Mesendoderm (in vitro differentiated cells): ENCODE data around the gene TNIK.

Source experiments
- DNase-seq: peaks from one replicate; pipeline ENCODE4 v3.0.0; 2013
- H2AK5ac ChIP-seq: 2 replicates; pipeline ENCODE4 v1.6.1; 2013; ENCODE audit warnings: low read length, inconsistent platforms
- H2BK120ac ChIP-seq: 2 replicates; pipeline ENCODE4 v1.6.1; 2013; ENCODE audit warnings: low read depth, mild to moderate bottlenecking, low read length, moderate library complexity, mixed read lengths
- H2BK15ac ChIP-seq: replicated peaks from 2 replicates; pipeline ENCODE4 v1.6.1; 2013; ENCODE audit warnings: low read depth, mild to moderate bottlenecking, moderate library complexity
- H2BK5ac ChIP-seq: 2 replicates; pipeline ENCODE4 v1.6.1; 2013; ENCODE audit warnings: low read length, inconsistent platforms
- H3K18ac ChIP-seq: 2 replicates; pipeline ENCODE4 v1.6.1; 2013; ENCODE audit warnings: mild to moderate bottlenecking, low read length, mixed read lengths
- H3K23ac ChIP-seq: one replicate; pipeline ENCODE4 v1.6.1; 2013; ENCODE audit warnings: low read length
- H3K27ac ChIP-seq: 2 replicates; pipeline ENCODE4 v1.5.1; 2013; ENCODE audit warnings: low read depth, mild to moderate bottlenecking, inconsistent platforms, low read length, moderate library complexity
- H3K27me3 ChIP-seq: 2 replicates; pipeline ENCODE4 v1.6.1; 2013; ENCODE audit warnings: low read length, control low read depth, mild to moderate bottlenecking, inconsistent platforms; ENCODE audit not compliant: insufficient read depth, poor library complexity
- H3K36me3 ChIP-seq: 2 replicates; pipeline ENCODE4 v1.6.1; 2013; ENCODE audit warnings: low read length, inconsistent platforms; ENCODE audit not compliant: control insufficient read depth, insufficient read depth
- H3K4ac ChIP-seq: one replicate; pipeline ENCODE4 v1.6.1; 2013; ENCODE audit warnings: low read depth, mild to moderate bottlenecking, low read length, moderate library complexity
- H3K4me1 ChIP-seq: 2 replicates; pipeline ENCODE4 v1.6.1; 2013; ENCODE audit warnings: low read depth, low read length, inconsistent platforms; ENCODE audit not compliant: control insufficient read depth
- H3K4me2 ChIP-seq: 2 replicates; pipeline ENCODE4 v1.6.1; 2013; ENCODE audit warnings: low read length
- H3K4me3 ChIP-seq: 2 replicates; pipeline ENCODE4 v1.5.1; 2013; ENCODE audit warnings: mild to moderate bottlenecking, low read length
- H3K56ac ChIP-seq: one replicate; pipeline ENCODE4 v1.6.1; 2013; ENCODE audit warnings: low read length
- H3K79me1 ChIP-seq: 2 replicates; pipeline ENCODE4 v1.6.1; 2013; ENCODE audit warnings: low read length, inconsistent platforms
- H3K79me2 ChIP-seq: 2 replicates; pipeline ENCODE4 v1.6.1; 2013; ENCODE audit warnings: mild to moderate bottlenecking, low read length; ENCODE audit not compliant: control insufficient read depth, insufficient read depth
- H3K9ac ChIP-seq: 2 replicates; pipeline ENCODE4 v1.6.1; 2013; ENCODE audit warnings: low read length, inconsistent platforms
- H4K5ac ChIP-seq: one replicate; pipeline ENCODE4 v1.6.1; 2013; ENCODE audit warnings: low read length
- H4K8ac ChIP-seq: one replicate; pipeline ENCODE4 v1.6.1; 2013; ENCODE audit warnings: low read depth, mild to moderate bottlenecking, control low read depth, low read length, moderate library complexity
- WGBS: extraction: QIAGEN DNeasy Blood & Tissue Kit; methylation state at CpG from one replicate; pipeline ENCODE4 v1.1.7; 2013; ENCODE audit warnings: low lambda C conversion rate, missing lambda C conversion rate; ENCODE audit not compliant: insufficient coverage; ENCODE audit errors: extremely low coverage; 5-methylcytosine and 5-hydroxymethylcytosine counted together

TNIK gene

DNA sequence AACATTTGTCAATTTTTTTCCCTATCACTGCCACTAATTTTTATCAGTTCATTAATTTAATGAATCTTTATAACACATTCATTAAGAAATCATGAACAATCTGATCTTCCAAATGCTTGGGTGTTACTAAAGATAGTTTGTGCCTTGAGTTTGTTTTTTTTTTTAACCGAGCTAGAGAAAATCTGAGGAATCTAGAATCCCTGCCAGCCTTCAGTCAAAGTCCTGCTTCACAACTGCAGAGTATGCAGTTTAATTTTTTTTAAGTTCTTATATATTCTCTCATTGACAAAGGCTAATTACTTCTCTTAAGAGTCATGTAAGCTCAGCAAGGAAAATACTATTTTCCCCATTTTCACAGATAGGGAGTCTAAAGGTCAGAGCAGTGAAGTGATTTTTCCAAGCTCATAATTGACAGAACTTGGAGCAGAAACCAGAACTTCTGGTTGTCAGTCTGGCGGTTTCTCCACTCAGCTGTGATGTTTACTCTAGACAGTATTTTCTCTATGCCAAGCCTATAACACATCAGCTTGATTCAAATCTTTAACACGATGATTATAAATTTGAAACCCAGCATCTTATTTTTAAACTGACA lies 55.7 kb downstream of the TNIK start:
- no CpG with 5 or more reads among the region's 3 CpGs for WGBS
- Histone ChIP-seq H3K9ac (no peak overlapping the region), H3K27ac (no peak overlapping the region), H3K23ac (no peak overlapping the region), H3K4me1 (peaks cover 2% of the 10 kb centered on the region), H2BK120ac (no peak overlapping the region), H3K56ac (no peak overlapping the region), H4K8ac (no peak overlapping the region), H3K79me2 (peaks cover 2% of the 10 kb centered on the region), H3K27me3 (no peaks in the 10 kb centered on the region), H3K4me3 (no peak overlapping the region), H2AK5ac (no peak overlapping the region), H3K4ac (no peak overlapping the region), H4K5ac (no peak overlapping the region), H3K36me3 (no peaks in the 10 kb centered on the region), H3K18ac (no peak overlapping the region), H3K79me1 (no peaks in the 10 kb centered on the region), H2BK15ac (no peak overlapping the region), H3K4me2 (no peak overlapping the region), H2BK5ac (no peak overlapping the region)
- no peak for DNase-seq

DNA sequence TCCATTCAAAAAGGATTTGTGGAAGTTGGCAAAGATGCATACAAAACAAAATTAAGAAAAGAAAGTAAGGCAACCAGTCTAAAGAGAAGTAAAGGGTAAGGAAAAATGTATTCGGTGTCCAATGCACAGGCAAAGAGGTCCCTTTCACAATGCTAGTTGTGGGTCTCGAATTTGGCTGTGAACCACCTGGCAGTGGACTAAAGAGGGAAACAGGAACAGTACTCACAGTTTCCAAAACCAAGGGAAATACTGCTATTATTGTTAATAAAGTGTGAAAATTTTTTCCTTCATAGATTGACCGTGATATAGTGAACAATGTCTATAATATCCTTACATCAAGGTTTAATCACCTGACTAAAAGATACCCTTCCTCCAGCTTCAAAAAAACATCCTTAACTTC lies 57.9 kb downstream of the TNIK start:
- Histone ChIP-seq H3K4me3 (no peak overlapping the region), H4K5ac (no peak overlapping the region), H3K27me3 (no peaks in the 10 kb centered on the region), H4K8ac (no peak overlapping the region), H3K56ac (no peak overlapping the region), H3K79me1 (peaks cover 2% of the 10 kb centered on the region), H2BK120ac (no peak overlapping the region), H3K27ac (no peak overlapping the region), H3K36me3 (no peaks in the 10 kb centered on the region), H3K23ac (no peak overlapping the region), H2BK15ac (no peak overlapping the region), H3K4ac (no peak overlapping the region), H3K9ac (no peak overlapping the region), H3K4me1 (no peaks in the 10 kb centered on the region), H3K79me2 (peaks cover 4% of the 10 kb centered on the region), H3K4me2 (no peak overlapping the region), H2BK5ac (no peak overlapping the region), H2AK5ac (no peak overlapping the region), H3K18ac (no peak overlapping the region)
- WGBS, result no CpG with 5 or more reads among the region's 3 CpGs
- no peak for DNase-seq

DNA sequence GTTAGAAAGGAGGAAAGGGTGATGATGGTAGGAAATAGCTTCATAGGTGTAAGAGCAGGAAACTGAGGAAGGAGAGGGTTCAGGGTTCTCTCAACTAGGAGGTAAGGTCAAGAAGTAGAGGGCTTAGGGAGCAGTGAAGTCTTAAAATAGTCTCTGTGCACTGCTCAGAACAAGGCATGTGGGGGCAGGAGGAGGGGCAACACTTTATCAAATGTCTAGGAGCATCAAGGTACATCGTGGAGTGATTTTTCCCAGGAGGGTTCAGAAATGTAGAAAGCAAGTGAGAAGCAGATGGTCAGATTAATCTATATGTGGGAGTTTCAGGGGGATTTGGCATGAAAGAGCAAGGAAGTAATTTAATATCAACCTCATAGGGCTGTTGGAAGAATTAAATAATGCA lies 58.8 kb downstream of the TNIK start:
- no peak for DNase-seq
- no peaks in the 10 kb centered on the region for H3K27me3 ChIP-seq
- H3K4me1 ChIP-seq, result peaks cover 2% of the 10 kb centered on the region
- no peak overlapping the region for H2AK5ac ChIP-seq
- no peaks in the 10 kb centered on the region for H3K36me3 ChIP-seq
- peaks cover 2% of the 10 kb centered on the region for H3K79me1 ChIP-seq
- no peak overlapping the region for H3K27ac ChIP-seq
- no peak overlapping the region for H3K18ac ChIP-seq
- no peak overlapping the region for H2BK120ac ChIP-seq
- H3K9ac ChIP-seq, result no peak overlapping the region
- H3K56ac ChIP-seq, result no peak overlapping the region
- H3K4ac ChIP-seq, result no peak overlapping the region
- H4K5ac ChIP-seq, result no peak overlapping the region
- H3K23ac ChIP-seq, result no peak overlapping the region
- peaks cover 4% of the 10 kb centered on the region for H3K79me2 ChIP-seq
- no peak overlapping the region for H2BK5ac ChIP-seq
- H3K4me3 ChIP-seq, result no peak overlapping the region
- no peak overlapping the region for H4K8ac ChIP-seq
- no peak overlapping the region for H2BK15ac ChIP-seq
- H3K4me2 ChIP-seq, result no peak overlapping the region
- no CpG with 5 or more reads among the region's 1 CpG for WGBS

DNA sequence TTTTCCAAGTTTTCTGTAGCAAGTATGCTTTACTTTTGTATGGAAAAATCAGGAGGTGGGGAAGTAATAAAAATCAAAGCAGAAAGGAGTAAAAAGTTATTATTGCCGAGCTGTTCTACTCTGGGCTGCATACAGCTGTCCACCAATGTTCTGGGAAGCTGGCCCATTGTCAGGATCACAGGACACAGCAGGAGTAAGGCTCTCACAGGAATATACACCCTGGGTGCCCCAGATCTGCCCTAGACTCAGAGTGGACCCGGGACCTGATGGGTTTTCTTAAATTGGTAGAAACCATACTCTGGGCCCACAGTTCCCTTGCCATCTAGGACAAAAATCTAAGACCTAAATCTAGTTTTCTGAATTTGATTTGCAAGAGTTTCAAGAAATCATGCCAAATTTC lies 60.4 kb downstream of the TNIK start:
- Histone ChIP-seq H3K18ac (no peak overlapping the region), H3K4me3 (no peak overlapping the region), H3K36me3 (no peaks in the 10 kb centered on the region), H3K27ac (no peak overlapping the region), H3K79me2 (peaks cover 7% of the 10 kb centered on the region), H2AK5ac (no peak overlapping the region), H3K4me2 (no peak overlapping the region), H4K5ac (no peak overlapping the region), H2BK120ac (no peak overlapping the region), H4K8ac (no peak overlapping the region), H2BK5ac (no peak overlapping the region), H3K4ac (no peak overlapping the region), H3K23ac (no peak overlapping the region), H3K4me1 (peaks cover 2% of the 10 kb centered on the region), H2BK15ac (no peak overlapping the region), H3K9ac (no peak overlapping the region), H3K79me1 (peaks cover 2% of the 10 kb centered on the region), H3K27me3 (no peaks in the 10 kb centered on the region), H3K56ac (no peak overlapping the region)
- no peak for DNase-seq
- WGBS, result no CpG with 5 or more reads among the region's 2 CpGs

DNA sequence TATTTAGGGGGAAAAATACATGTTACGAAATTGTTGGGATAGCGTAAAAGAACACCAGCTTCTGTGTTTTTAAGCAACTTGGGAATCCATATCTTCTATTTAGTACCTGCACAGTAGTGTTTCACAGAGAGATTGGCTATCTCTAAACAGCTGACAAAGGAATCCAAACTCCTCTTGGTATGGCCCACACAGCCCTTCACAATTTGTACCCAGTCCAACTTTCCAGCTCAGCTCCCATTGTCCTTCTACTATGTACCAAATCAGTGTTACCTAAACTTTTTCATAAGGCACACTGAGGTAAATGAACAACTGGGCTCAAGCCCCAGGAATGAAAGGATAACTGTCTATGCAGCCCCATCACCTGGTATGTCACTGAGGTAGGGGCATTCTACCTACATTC lies 61.9 kb downstream of the TNIK start:
- Histone ChIP-seq H3K4me1 (peaks cover 3% of the 10 kb centered on the region), H4K5ac (no peak overlapping the region), H3K56ac (no peak overlapping the region), H2BK5ac (no peak overlapping the region), H3K79me2 (peaks cover 7% of the 10 kb centered on the region), H2BK120ac (no peak overlapping the region), H2AK5ac (no peak overlapping the region), H3K79me1 (peaks cover 2% of the 10 kb centered on the region), H3K36me3 (no peaks in the 10 kb centered on the region), H3K23ac (no peak overlapping the region), H3K4ac (no peak overlapping the region), H2BK15ac (no peak overlapping the region), H3K4me3 (no peak overlapping the region), H4K8ac (no peak overlapping the region), H3K9ac (no peak overlapping the region), H3K18ac (no peak overlapping the region), H3K27me3 (no peaks in the 10 kb centered on the region), H3K27ac (no peak overlapping the region), H3K4me2 (no peak overlapping the region)
- no peak for DNase-seq
- WGBS, result no CpG with 5 or more reads among the region's 2 CpGs

DNA sequence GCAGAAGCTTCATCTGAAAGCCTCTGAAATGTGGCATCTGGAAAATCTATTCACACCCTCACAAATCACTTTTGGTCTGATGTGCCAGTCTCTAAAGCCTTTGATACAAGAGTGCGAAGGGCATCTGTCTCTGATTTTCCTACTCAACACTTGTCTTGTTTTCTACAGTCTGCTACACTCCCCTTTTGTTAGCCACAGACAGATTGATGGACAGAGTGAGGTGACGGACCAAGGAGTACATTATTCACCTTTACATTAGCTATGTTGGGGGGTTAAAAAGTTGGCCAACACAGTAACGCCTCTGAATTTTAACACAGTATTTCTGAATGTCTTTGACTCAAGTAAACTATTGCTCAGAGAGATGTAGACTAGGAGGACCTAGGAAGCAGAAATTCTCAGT lies 63.1 kb downstream of the TNIK start:
- no peak for DNase-seq
- no peak overlapping the region for H4K5ac ChIP-seq
- no peak overlapping the region for H2BK5ac ChIP-seq
- H2AK5ac ChIP-seq, result no peak overlapping the region
- H2BK15ac ChIP-seq, result no peak overlapping the region
- no peaks in the 10 kb centered on the region for H3K36me3 ChIP-seq
- no peak overlapping the region for H3K23ac ChIP-seq
- peaks cover 2% of the 10 kb centered on the region for H3K79me1 ChIP-seq
- H4K8ac ChIP-seq, result no peak overlapping the region
- no peak overlapping the region for H2BK120ac ChIP-seq
- H3K56ac ChIP-seq, result no peak overlapping the region
- peaks cover 8% of the 10 kb centered on the region for H3K4me1 ChIP-seq
- H3K27ac ChIP-seq, result no peak overlapping the region
- no peak overlapping the region for H3K4me3 ChIP-seq
- no peak overlapping the region for H3K18ac ChIP-seq
- no peak overlapping the region for H3K4me2 ChIP-seq
- H3K27me3 ChIP-seq, result no peaks in the 10 kb centered on the region
- WGBS, result no CpG with 5 or more reads among the region's 3 CpGs
- no peak overlapping the region for H3K4ac ChIP-seq
- H3K79me2 ChIP-seq, result peaks cover 7% of the 10 kb centered on the region
- H3K9ac ChIP-seq, result no peak overlapping the region
